OCI-LY1 (cell line): Measurements from ENCODE around the gene ATP2B2.

Experiments used
- H2AFZ ChIP-seq: fragments of 200-600 bp; sonication (generic), shearing (Covaris generic); 2 replicates; pipeline ENCODE4 v1.6.0; 2014; ENCODE audit warnings: antibody characterized with exemption, mild to moderate bottlenecking, low read length
- H3F3A ChIP-seq: fragments of 200-600 bp; sonication (generic), shearing (Covaris generic); 2 replicates; pipeline ENCODE4 v1.6.0; 2014; ENCODE audit warnings: mild to moderate bottlenecking, antibody characterized with exemption, low read length, moderate library complexity; ENCODE audit not compliant: insufficient read depth
- H3K27ac ChIP-seq: fragments of 200-600 bp; sonication (generic); 2 replicates; pipeline ENCODE4 v1.5.1; 2014; ENCODE audit warnings: low read length, mixed run types, mild to moderate bottlenecking, low read depth; ENCODE audit not compliant: poor library complexity, severe bottlenecking
- H3K27me3 ChIP-seq: fragments of 200-600 bp; sonication (generic); 2 replicates; pipeline ENCODE4 v1.6.0; 2014; ENCODE audit warnings: antibody characterized with exemption, mild to moderate bottlenecking, low read length, moderate library complexity; ENCODE audit not compliant: insufficient read depth
- H3K36me3 ChIP-seq: fragments of 200-600 bp; sonication (generic); 2 replicates; pipeline ENCODE4 v1.6.1; 2014; ENCODE audit warnings: mild to moderate bottlenecking, antibody characterized with exemption, low read length, moderate library complexity, mixed read lengths; ENCODE audit not compliant: insufficient read depth
- H3K4me1 ChIP-seq: fragments of 200-600 bp; sonication (generic); 2 replicates; pipeline ENCODE4 v1.5.1; 2014; ENCODE audit warnings: mild to moderate bottlenecking, low read length, moderate library complexity; ENCODE audit not compliant: insufficient read depth, severe bottlenecking
- H3K4me2 ChIP-seq: fragments of 200-600 bp; sonication (generic), shearing (Covaris generic); 2 replicates; pipeline ENCODE4 v1.6.1; 2014; ENCODE audit warnings: low read length
- H3K4me3 ChIP-seq: fragments of 200-600 bp; sonication (generic); 2 replicates; pipeline ENCODE4 v1.5.1; 2014; ENCODE audit warnings: low read length, low read depth, mild to moderate bottlenecking, mixed read lengths; ENCODE audit not compliant: poor library complexity, severe bottlenecking
- H3K79me2 ChIP-seq: fragments of 200-600 bp; shearing (Covaris generic); 2 replicates; pipeline ENCODE4 v1.6.1; 2016; ENCODE audit warnings: mixed run types, low read length, mixed read lengths; ENCODE audit not compliant: insufficient read depth
- H3K9ac ChIP-seq: fragments of 200-600 bp; sonication (generic), shearing (Covaris generic); 2 replicates; pipeline ENCODE4 v1.6.1; 2014; ENCODE audit warnings: mild to moderate bottlenecking, low read length, mixed read lengths
- H3K9me2 ChIP-seq: fragments of 200-600 bp; sonication (generic), shearing (Covaris generic); 2 replicates; pipeline ENCODE4 v1.6.1; 2014; ENCODE audit warnings: low read depth, mild to moderate bottlenecking, low read length, mixed read lengths
- H3K9me3 ChIP-seq: fragments of 200-600 bp; shearing (Covaris generic); 2 replicates; pipeline ENCODE4 v1.6.1; 2014; ENCODE audit warnings: low read length, mixed read lengths
- H4K20me1 ChIP-seq: fragments of 200-600 bp; sonication (generic), shearing (Covaris generic); 2 replicates; pipeline ENCODE4 v1.6.0; 2016; ENCODE audit warnings: mild to moderate bottlenecking, low read length; ENCODE audit not compliant: insufficient read depth
- EZH2 ChIP-seq: fragments of 200-600 bp; sonication (generic), shearing (Covaris generic); IDR thresholded peaks from 2 replicates; pipeline ENCODE4 v1.8.0; 2017; ENCODE audit warnings: borderline replicate concordance, mixed run types, mild to moderate bottlenecking, antibody characterized with exemption, low read length, moderate library complexity, mixed read lengths
- TF ChIP-seq, protein P1 (sequence below): fragments of 200-600 bp; sonication (generic), shearing (Covaris generic); IDR thresholded peaks from 2 replicates; pipeline ENCODE4 v1.5.1; 2017; ENCODE audit warnings: mild to moderate bottlenecking, antibody characterized with exemption, low read length, moderate library complexity, mixed read lengths

ATP2B2 gene

DNA sequence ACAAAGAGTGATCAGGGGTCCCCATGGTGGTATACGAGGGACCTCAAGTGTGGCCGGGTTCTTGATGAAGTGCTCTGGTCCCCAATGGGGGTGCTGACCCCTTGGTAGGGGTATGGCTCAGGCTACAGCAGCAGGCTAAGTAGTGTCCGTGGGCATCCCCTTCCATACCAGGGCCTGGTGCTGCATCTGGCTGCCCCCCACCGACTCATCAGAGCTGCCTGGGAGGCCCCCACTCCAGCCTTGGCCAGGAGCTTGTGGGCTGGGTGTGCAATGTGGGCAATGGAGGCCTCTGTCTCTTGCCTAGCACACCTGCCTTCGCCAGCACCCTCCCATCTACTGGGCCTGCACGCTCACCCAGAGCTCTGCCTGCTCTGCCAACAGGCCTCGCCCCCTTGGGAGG is 125.4 kb downstream of the ATP2B2 start:
- no peak for TF ChIP-seq EZH2
- TF ChIP-seq, protein P1, sequence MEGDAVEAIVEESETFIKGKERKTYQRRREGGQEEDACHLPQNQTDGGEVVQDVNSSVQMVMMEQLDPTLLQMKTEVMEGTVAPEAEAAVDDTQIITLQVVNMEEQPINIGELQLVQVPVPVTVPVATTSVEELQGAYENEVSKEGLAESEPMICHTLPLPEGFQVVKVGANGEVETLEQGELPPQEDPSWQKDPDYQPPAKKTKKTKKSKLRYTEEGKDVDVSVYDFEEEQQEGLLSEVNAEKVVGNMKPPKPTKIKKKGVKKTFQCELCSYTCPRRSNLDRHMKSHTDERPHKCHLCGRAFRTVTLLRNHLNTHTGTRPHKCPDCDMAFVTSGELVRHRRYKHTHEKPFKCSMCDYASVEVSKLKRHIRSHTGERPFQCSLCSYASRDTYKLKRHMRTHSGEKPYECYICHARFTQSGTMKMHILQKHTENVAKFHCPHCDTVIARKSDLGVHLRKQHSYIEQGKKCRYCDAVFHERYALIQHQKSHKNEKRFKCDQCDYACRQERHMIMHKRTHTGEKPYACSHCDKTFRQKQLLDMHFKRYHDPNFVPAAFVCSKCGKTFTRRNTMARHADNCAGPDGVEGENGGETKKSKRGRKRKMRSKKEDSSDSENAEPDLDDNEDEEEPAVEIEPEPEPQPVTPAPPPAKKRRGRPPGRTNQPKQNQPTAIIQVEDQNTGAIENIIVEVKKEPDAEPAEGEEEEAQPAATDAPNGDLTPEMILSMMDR, result no peak
- no peaks in the 10 kb centered on the region for H4K20me1 ChIP-seq
- no peaks in the 10 kb centered on the region for H3K79me2 ChIP-seq
- no peak overlapping the region for H3K4me3 ChIP-seq
- no peak overlapping the region for H3K4me2 ChIP-seq
- no peaks in the 10 kb centered on the region for H3F3A ChIP-seq
- no peak overlapping the region for H3K27ac ChIP-seq
- peaks cover 4% of the 10 kb centered on the region; the same call in 1 of the 2 replicates for H3K27me3 ChIP-seq
- H3K9me2 ChIP-seq, result no peaks in the 10 kb centered on the region
- no peak overlapping the region for H2AFZ ChIP-seq
- no peaks in the 10 kb centered on the region for H3K9me3 ChIP-seq
- no peaks in the 10 kb centered on the region for H3K4me1 ChIP-seq
- H3K36me3 ChIP-seq, result no peaks in the 10 kb centered on the region
- H3K9ac ChIP-seq, result no peak overlapping the region

DNA sequence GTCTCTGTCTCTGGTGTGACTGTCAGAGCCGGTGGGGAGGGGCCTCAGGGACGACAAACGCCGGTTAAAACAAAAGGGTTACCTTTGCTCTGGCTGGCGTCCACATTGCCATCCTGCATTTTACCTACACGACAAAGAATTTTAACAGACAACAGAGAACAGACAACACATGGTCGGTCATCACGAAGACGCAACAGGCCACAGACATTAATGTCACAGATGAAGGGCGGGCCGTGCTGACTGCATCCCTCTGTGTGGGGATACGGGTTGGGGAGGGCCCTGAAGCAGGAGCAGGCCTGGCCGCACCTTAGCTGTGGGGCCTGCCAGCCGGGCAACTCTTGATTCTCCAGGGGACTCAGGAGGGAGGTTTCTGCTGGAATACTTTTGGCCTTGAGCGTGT is 126.2 kb downstream of the ATP2B2 start:
- no peak overlapping the region for H3K4me2 ChIP-seq
- H3F3A ChIP-seq, result no peaks in the 10 kb centered on the region
- H3K4me1 ChIP-seq, result no peaks in the 10 kb centered on the region
- H3K27ac ChIP-seq, result no peak overlapping the region
- TF ChIP-seq, protein P1, result no peak
- no peak for TF ChIP-seq EZH2
- no peaks in the 10 kb centered on the region for H3K79me2 ChIP-seq
- no peaks in the 10 kb centered on the region for H3K9me2 ChIP-seq
- H3K27me3 ChIP-seq, result no peaks in the 10 kb centered on the region; the same call in 1 of the 2 replicates
- no peak overlapping the region for H3K4me3 ChIP-seq
- no peaks in the 10 kb centered on the region for H4K20me1 ChIP-seq
- H3K36me3 ChIP-seq, result no peaks in the 10 kb centered on the region
- no peaks in the 10 kb centered on the region for H3K9me3 ChIP-seq
- no peak overlapping the region for H3K9ac ChIP-seq
- H2AFZ ChIP-seq, result no peak overlapping the region

DNA sequence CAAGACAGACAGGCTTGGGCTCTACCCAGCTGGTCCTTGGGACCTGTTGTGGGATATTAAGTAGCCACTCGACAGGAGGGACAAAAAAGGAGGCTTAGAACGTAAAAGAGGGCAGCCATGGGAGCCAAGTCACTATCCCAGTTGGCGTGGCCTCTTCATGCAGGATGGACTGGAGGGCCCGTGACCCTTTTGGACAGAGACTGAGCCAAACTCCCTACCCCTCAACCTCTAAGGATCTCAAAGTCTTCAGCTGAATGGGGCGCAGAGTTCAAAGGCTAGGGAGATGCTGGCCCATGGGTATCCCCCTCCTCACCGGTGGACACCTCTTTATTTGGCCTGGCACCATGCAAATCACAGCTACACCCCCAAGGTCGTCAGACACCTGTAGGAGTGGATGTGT is 126.6 kb downstream of the ATP2B2 start:
- Histone ChIP-seq H4K20me1 (no peaks in the 10 kb centered on the region), H3K9me3 (no peaks in the 10 kb centered on the region), H3K4me1 (no peaks in the 10 kb centered on the region), H3K27me3 (no peaks in the 10 kb centered on the region; the same call in 1 of the 2 replicates), H3K36me3 (no peaks in the 10 kb centered on the region), H3K27ac (no peak overlapping the region), H3K9me2 (no peaks in the 10 kb centered on the region), H3K79me2 (no peaks in the 10 kb centered on the region), H3K9ac (no peak overlapping the region), H3F3A (no peaks in the 10 kb centered on the region), H3K4me2 (no peak overlapping the region), H2AFZ (no peak overlapping the region), H3K4me3 (no peak overlapping the region)
- TF ChIP-seq EZH2, result no peak
- TF ChIP-seq, protein P1, result no peak
